CD14-positive monocyte (primary cell): ENCODE results near the gene BTBD3. TPM values are rescaled to one million over a fixed set of nuclear protein-coding genes. Genes with fewer than 3 reads are reported as not detected.

Source experiments
- DNase-seq, 3 donors: peaks; one replicate each; pipeline ENCODE4 v3.0.0-alpha.2; 2011 to 2022
- H2AFZ ChIP-seq: 2 replicates; pipeline ENCODE4 v1.6.0; 2012; ENCODE audit warnings: mild to moderate bottlenecking, low read depth, low read length, inconsistent platforms; ENCODE audit not compliant: insufficient read depth, poor library complexity, severe bottlenecking
- H3K27ac ChIP-seq, 2 donors: 1 replicate in 1 of 2; 2 replicates in 1 of 2; pipeline ENCODE4 v1.5.1; 2012 to 2013; ENCODE audit warnings: low read length in 2 of 2, control low read depth in 1 of 2, inconsistent platforms in 1 of 2, low read depth in 1 of 2, mild to moderate bottlenecking in 1 of 2
- H3K27me3 ChIP-seq, 2 donors: one replicate each; pipeline versions ENCODE4 v1.6.0 to v1.6.1; 2011 to 2013; ENCODE audit warnings: low read length in 2 of 2; ENCODE audit not compliant: control insufficient read depth in 2 of 2, insufficient read depth in 2 of 2
- H3K36me3 ChIP-seq, 2 donors: replicated peaks in 1 of 2; 1 replicate in 1 of 2; 2 replicates in 1 of 2; pipeline versions ENCODE4 v1.5.1 to v1.6.1; 2012 to 2013; ENCODE audit warnings: low read length in 2 of 2, control low read depth in 1 of 2, inconsistent platforms in 1 of 2, mild to moderate bottlenecking in 1 of 2; ENCODE audit not compliant: insufficient read depth in 2 of 2, control insufficient read depth in 1 of 2
- H3K4me1 ChIP-seq, 2 donors: 1 replicate in 1 of 2; 2 replicates in 1 of 2; pipeline versions ENCODE4 v1.5.1 to v1.6.1; 2012 to 2013; ENCODE audit warnings: low read length in 2 of 2, control low read depth in 1 of 2, inconsistent platforms in 1 of 2, mild to moderate bottlenecking in 1 of 2, moderate library complexity in 1 of 2; ENCODE audit not compliant: insufficient read depth in 2 of 2, control insufficient read depth in 1 of 2
- H3K4me2 ChIP-seq: replicated peaks from 2 replicates; pipeline ENCODE3; 2012; ENCODE audit warnings: low read length, moderate library complexity, mild to moderate bottlenecking; ENCODE audit not compliant: poor library complexity, severe bottlenecking; ENCODE audit errors: extremely low read depth
- H3K4me3 ChIP-seq, 3 experiments: fragments of 200-600 bp in 1 of 3; sonication (generic) in 1 of 3; replicated peaks in 1 of 3; 1 replicate in 2 of 3; 2 replicates in 1 of 3; pipeline ENCODE4 v1.5.1; 2011 to 2013; ENCODE audit warnings: low read length in 3 of 3, mild to moderate bottlenecking in 3 of 3, control low read depth in 2 of 3, low read depth in 2 of 3, inconsistent platforms in 1 of 3, moderate library complexity in 1 of 3
- H3K79me2 ChIP-seq: 2 replicates; pipeline ENCODE4 v1.6.0; 2012; ENCODE audit warnings: mild to moderate bottlenecking, control low read depth, inconsistent platforms, low read length, moderate library complexity; ENCODE audit not compliant: insufficient read depth
- H3K9ac ChIP-seq: 2 replicates; pipeline ENCODE4 v1.6.0; 2017; ENCODE audit warnings: low read length, mild to moderate bottlenecking; ENCODE audit not compliant: insufficient read depth, poor library complexity, severe bottlenecking
- H3K9me3 ChIP-seq, 2 donors: replicated peaks in 1 of 2; 1 replicate in 1 of 2; 2 replicates in 1 of 2; pipeline versions ENCODE4 v1.5.1 to v1.6.1; 2012 to 2013; ENCODE audit warnings: low read length in 2 of 2, control low read depth in 1 of 2; ENCODE audit not compliant: control insufficient read depth in 1 of 2, insufficient read depth in 1 of 2
- H4K20me1 ChIP-seq: 2 replicates; pipeline ENCODE4 v1.6.0; 2012; ENCODE audit warnings: mild to moderate bottlenecking, low read length, control low read depth, moderate library complexity; ENCODE audit not compliant: insufficient read depth
- H3K27ac Mint-ChIP-seq, 7 donors: one replicate each; pipeline ENCODE4 v1.8.0; 2020; ENCODE audit warnings: mild to moderate bottlenecking in 7 of 7, mixed read lengths in 7 of 7, moderate library complexity in 6 of 7, inconsistent platforms in 2 of 7
- H3K27me3 Mint-ChIP-seq, 3 donors: one replicate each; pipeline ENCODE4 v1.8.0; 2021 to 2022; ENCODE audit warnings: low read depth in 3 of 3, mild to moderate bottlenecking in 3 of 3, mixed read lengths in 3 of 3, moderate library complexity in 3 of 3, inconsistent platforms in 1 of 3
- H3K36me3 Mint-ChIP-seq, 2 donors: one replicate each; pipeline ENCODE4 v1.8.0; 2020; ENCODE audit warnings: mixed read lengths in 2 of 2, inconsistent platforms in 1 of 2, mild to moderate bottlenecking in 1 of 2
- H3K4me1 Mint-ChIP-seq: one replicate; pipeline ENCODE4 v1.8.0; 2020; ENCODE audit warnings: mild to moderate bottlenecking, mixed read lengths
- H3K4me3 Mint-ChIP-seq, 2 donors: one replicate each; pipeline ENCODE4 v1.8.0; 2020; ENCODE audit warnings: mild to moderate bottlenecking in 2 of 2, mixed read lengths in 2 of 2, moderate library complexity in 1 of 2
- H3K9me3 Mint-ChIP-seq, 7 donors: one replicate each; pipeline ENCODE4 v1.8.0; 2020 to 2022; ENCODE audit warnings: mixed read lengths in 7 of 7, mild to moderate bottlenecking in 6 of 7, moderate library complexity in 6 of 7, inconsistent platforms in 2 of 7
- CTCF ChIP-seq: fragments of 200-600 bp; IDR thresholded peaks from one replicate; pipeline ENCODE4 v1.8.0; 2022; ENCODE audit warnings: antibody characterized with exemption, mild to moderate bottlenecking
- WGBS: methylation state at CpG from one replicate; pipeline ENCODE4 v1.1.5; 2013; ENCODE audit warnings: missing lambda C conversion rate; ENCODE audit not compliant: insufficient coverage; 5-methylcytosine and 5-hydroxymethylcytosine counted together
- intact Hi-C, 2 donors: fragments of 100-400 bp; cut with micrococcal nuclease; formaldehyde crosslinking; loops; one replicate each; pipeline versions ENCODE4 v1.15.0 to v1.15.1; 2023
- polyA plus RNA-seq, 3 donors: library from polyadenylated mRNA; depleted of rRNA in 1 of 3; unstranded in 2 of 3; stranded (reverse) in 1 of 3; fragments of 300-500 nt in 2 of 3; fragments of >200 nt in 1 of 3; fragmentation: Illumina TruSeq in 2 of 3; gene quantifications; 1 replicate in 2 of 3; 2 replicates in 1 of 3; pipeline ENCODE4 v1.2.3, GENCODE V29; 2012 to 2021

Gene BTBD3
- polyA plus RNA-seq, 3 donors = 4.4 to 8.5 (median 5.5) TPM

GRCh38 chr20:11941593-11942246, 24.0 kb downstream of the BTBD3 start:
- Histone ChIP-seq H3K4me1 (no peaks in the 10 kb centered on the region), H3K4me2 (no peak overlapping the region), H4K20me1 (no peaks in the 10 kb centered on the region), H3K9ac (no peak overlapping the region), H3K9me3 (no peaks in the 10 kb centered on the region), H3K36me3 (no peaks in the 10 kb centered on the region), H2AFZ (no peak overlapping the region), H3K4me3 (no peak overlapping the region), H3K79me2 (no peaks in the 10 kb centered on the region), H3K27ac (no peak overlapping the region), H3K27me3 (no peaks in the 10 kb centered on the region)
- TF ChIP-seq CTCF = no peak
- H3K36me3 Mint-ChIP-seq = no peaks in the 10 kb centered on the region
- no peak for DNase-seq
- no peaks in the 10 kb centered on the region for H3K27me3 Mint-ChIP-seq
- 93% methylated on average over 2 of the region's 4 CpGs for WGBS
- intact Hi-C loops = no loop called here
- H3K4me1 Mint-ChIP-seq = no peaks in the 10 kb centered on the region
- peaks cover 0 to 7% (median 0%) of the 10 kb centered on the region in 7 donors for H3K9me3 Mint-ChIP-seq
- H3K4me3 Mint-ChIP-seq = no peak overlapping the region
- no peak overlapping the region for H3K27ac Mint-ChIP-seq

GRCh38 chr20:11943778-11944177, 26.1 kb downstream of the BTBD3 start:
- no peak overlapping the region for H3K4me3 ChIP-seq
- H3K27ac ChIP-seq = no peak overlapping the region
- H3K9me3 ChIP-seq = no peaks in the 10 kb centered on the region
- H3K4me1 Mint-ChIP-seq = no peaks in the 10 kb centered on the region
- WGBS = no CpG with 5 or more reads among the region's 6 CpGs
- no peak overlapping the region for H3K4me3 Mint-ChIP-seq
- peaks cover 0 to 7% (median 1%) of the 10 kb centered on the region in 7 donors for H3K9me3 Mint-ChIP-seq
- no peak overlapping the region for H3K27ac Mint-ChIP-seq
- no peak for DNase-seq
- H3K9ac ChIP-seq = no peak overlapping the region
- no peak overlapping the region for H3K4me2 ChIP-seq
- H3K36me3 ChIP-seq = no peaks in the 10 kb centered on the region
- H3K4me1 ChIP-seq = no peaks in the 10 kb centered on the region
- no peaks in the 10 kb centered on the region for H4K20me1 ChIP-seq
- TF ChIP-seq CTCF = no peak
- H3K79me2 ChIP-seq = no peaks in the 10 kb centered on the region
- H3K27me3 Mint-ChIP-seq = no peaks in the 10 kb centered on the region
- H3K27me3 ChIP-seq = no peaks in the 10 kb centered on the region
- intact Hi-C loops = no loop called here
- H3K36me3 Mint-ChIP-seq = no peaks in the 10 kb centered on the region
- H2AFZ ChIP-seq = no peak overlapping the region
